Glutamatergic neuron (in vitro differentiated cells): ENCODE data around the gene CCBE1. TPM values are rescaled to one million over a fixed set of nuclear protein-coding genes. Genes with fewer than 3 reads are reported as not detected.

Experiments
- DNase-seq: peaks from one replicate; pipeline ENCODE4 v3.0.0; 2022
- H3K27ac Mint-ChIP-seq: one replicate; pipeline ENCODE4 v1.8.0; 2020; ENCODE audit warnings: mild to moderate bottlenecking, mixed read lengths, inconsistent platforms; ENCODE audit not compliant: unreplicated experiment
- H3K27me3 Mint-ChIP-seq: one replicate; pipeline ENCODE4 v1.8.0; 2020; ENCODE audit warnings: mild to moderate bottlenecking, moderate library complexity, mixed read lengths, inconsistent platforms; ENCODE audit not compliant: unreplicated experiment
- H3K36me3 Mint-ChIP-seq: one replicate; pipeline ENCODE4 v1.8.0; 2020; ENCODE audit warnings: mild to moderate bottlenecking, mixed read lengths, inconsistent platforms; ENCODE audit not compliant: unreplicated experiment
- H3K4me1 Mint-ChIP-seq: one replicate; pipeline ENCODE4 v1.8.0; 2020; ENCODE audit warnings: mild to moderate bottlenecking, low read depth, mixed read lengths, inconsistent platforms; ENCODE audit not compliant: unreplicated experiment
- H3K4me3 Mint-ChIP-seq: one replicate; pipeline ENCODE4 v1.8.0; 2020; ENCODE audit warnings: mild to moderate bottlenecking, mixed read lengths, inconsistent platforms; ENCODE audit not compliant: unreplicated experiment
- H3K9me3 Mint-ChIP-seq: one replicate; pipeline ENCODE4 v1.8.0; 2020; ENCODE audit warnings: mild to moderate bottlenecking, moderate library complexity, mixed read lengths, inconsistent platforms; ENCODE audit not compliant: unreplicated experiment
- total RNA-seq: library from RNA; stranded (reverse); fragmentation: NEBNext Ultra II Directional; extraction: Animal tissue kit (Norgen Biotek cat#: 25700); gene quantifications from one replicate; pipeline ENCODE4 v1.2.1, GENCODE V29; 2021; ENCODE audit not compliant: unreplicated experiment
- TF ChIP-seq, protein P1 (sequence below): fragments of 200-600 bp; sonication (generic); IDR thresholded peaks from one replicate; pipeline ENCODE4 v1.5.0; 2021; ENCODE audit not compliant: partially characterized antibody, unreplicated experiment

CCBE1 gene
- total RNA-seq, 1 donor from 2014 or later = 0.81 TPM

DNA sequence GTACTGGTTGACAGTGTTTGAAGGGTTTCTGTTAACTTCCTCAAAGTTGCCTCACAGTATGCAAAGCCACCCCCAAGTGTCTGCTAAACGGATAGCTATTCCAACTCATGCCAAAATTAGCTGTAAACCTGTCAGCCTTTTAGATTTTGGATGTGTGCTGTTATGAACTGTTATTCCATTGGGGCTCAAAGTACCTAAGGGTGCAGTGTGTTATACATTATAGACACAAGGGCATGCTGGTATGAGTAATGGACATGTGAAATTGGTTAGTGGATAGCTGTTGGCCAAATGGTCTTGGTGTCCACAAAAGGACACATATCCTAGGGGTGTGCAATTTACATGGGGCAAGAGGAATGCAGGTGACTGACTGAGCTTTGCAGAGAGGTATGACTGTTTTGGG lies 33.7 kb upstream of the CCBE1 start:
- Mint-ChIP-seq H3K9me3 (no peaks in the 10 kb centered on the region), H3K4me1 (no peaks in the 10 kb centered on the region), H3K27ac (no peak overlapping the region), H3K36me3 (no peaks in the 10 kb centered on the region), H3K4me3 (no peak overlapping the region), H3K27me3 (no peaks in the 10 kb centered on the region)
- TF ChIP-seq, protein P1, sequence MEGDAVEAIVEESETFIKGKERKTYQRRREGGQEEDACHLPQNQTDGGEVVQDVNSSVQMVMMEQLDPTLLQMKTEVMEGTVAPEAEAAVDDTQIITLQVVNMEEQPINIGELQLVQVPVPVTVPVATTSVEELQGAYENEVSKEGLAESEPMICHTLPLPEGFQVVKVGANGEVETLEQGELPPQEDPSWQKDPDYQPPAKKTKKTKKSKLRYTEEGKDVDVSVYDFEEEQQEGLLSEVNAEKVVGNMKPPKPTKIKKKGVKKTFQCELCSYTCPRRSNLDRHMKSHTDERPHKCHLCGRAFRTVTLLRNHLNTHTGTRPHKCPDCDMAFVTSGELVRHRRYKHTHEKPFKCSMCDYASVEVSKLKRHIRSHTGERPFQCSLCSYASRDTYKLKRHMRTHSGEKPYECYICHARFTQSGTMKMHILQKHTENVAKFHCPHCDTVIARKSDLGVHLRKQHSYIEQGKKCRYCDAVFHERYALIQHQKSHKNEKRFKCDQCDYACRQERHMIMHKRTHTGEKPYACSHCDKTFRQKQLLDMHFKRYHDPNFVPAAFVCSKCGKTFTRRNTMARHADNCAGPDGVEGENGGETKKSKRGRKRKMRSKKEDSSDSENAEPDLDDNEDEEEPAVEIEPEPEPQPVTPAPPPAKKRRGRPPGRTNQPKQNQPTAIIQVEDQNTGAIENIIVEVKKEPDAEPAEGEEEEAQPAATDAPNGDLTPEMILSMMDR = no peak
- no peak for DNase-seq

DNA sequence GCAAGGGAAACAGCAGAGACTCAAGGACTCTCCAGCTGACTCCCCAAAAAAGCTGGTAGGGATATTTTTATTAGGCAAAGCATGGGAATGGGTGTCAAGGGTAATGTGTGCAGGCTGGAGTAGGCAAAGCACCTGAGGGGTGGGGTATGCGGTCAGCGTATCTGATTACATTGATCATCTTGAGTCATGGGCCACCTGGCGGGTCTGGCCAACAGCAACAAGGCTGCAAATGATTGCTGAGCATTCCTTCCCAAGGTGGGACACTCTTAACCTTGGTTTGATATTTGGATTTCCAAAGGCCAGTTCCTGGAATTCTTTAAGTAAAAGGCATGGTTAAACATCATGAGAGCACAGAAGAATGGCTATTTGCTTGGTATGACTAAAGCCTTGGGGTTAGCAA lies 32.6 kb upstream of the CCBE1 start:
- Mint-ChIP-seq H3K9me3 (no peaks in the 10 kb centered on the region), H3K27me3 (no peaks in the 10 kb centered on the region), H3K4me1 (no peaks in the 10 kb centered on the region), H3K36me3 (no peaks in the 10 kb centered on the region), H3K4me3 (no peak overlapping the region), H3K27ac (no peak overlapping the region)
- TF ChIP-seq, protein P1 = no peak
- DNase-seq = no peak

DNA sequence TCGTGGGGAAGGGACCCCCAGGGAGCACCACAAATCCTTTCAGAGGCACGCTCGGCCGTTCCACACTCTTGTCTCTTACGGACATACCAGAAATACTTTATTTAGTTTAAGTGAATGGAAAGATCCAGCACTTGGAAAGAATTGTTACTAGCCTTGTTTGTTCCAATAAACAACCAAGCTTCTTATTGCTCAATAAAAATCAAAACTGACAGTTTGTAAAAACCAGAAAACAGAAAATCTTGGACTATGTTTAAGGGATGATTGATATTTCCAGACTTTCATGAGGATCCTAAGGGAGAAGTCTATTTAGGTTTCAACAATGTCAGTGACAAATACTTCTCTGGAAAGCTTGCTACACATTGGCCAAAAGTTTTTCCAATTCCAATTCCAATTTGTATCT lies 31.6 kb upstream of the CCBE1 start:
- H3K9me3 Mint-ChIP-seq = no peaks in the 10 kb centered on the region
- H3K36me3 Mint-ChIP-seq = no peaks in the 10 kb centered on the region
- no peaks in the 10 kb centered on the region for H3K27me3 Mint-ChIP-seq
- no peak overlapping the region for H3K27ac Mint-ChIP-seq
- TF ChIP-seq, protein P1 = no peak
- H3K4me1 Mint-ChIP-seq = no peaks in the 10 kb centered on the region
- H3K4me3 Mint-ChIP-seq = no peak overlapping the region
- DNase-seq = no peak

DNA sequence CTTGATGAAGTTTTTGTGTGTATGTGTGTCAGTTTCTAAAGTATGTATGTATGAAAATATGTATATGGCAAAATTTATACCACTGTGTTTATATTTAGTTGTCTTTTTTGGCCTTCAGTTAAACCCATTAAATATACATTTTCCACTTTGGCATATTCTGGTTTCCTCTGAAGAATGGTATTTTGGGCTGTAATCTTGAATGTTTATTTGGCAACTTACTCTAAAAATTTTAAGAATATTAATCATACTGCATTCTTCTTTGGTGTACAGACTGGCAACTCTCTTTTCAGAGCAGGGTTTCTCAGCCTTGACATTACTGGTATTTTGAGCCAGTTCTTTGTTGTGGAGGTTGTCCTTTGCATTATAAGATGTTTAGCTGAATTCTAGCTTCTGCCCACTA lies 27.9 kb upstream of the CCBE1 start:
- no peaks in the 10 kb centered on the region for H3K27me3 Mint-ChIP-seq
- no peak overlapping the region for H3K27ac Mint-ChIP-seq
- no peaks in the 10 kb centered on the region for H3K4me1 Mint-ChIP-seq

DNA sequence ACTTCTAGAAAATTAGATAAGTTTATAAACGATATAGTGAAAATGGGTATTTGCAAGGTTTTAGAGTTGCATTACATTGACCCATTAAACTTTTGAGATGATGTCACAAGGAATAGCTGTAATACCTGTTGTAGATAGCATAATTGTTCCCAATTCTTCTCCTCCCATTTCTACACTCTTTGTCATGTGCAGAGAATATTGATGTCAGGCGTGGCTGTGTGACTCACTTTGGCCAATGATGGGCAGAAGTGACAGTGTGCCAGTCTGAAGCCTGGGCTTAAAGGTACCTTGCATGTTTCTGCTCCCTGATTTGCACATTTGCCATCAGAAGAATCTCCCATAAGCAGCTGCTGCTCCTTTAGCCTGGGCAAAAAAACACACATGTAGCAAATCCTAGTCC lies 26.9 kb upstream of the CCBE1 start:
- H3K27ac Mint-ChIP-seq = no peak overlapping the region
- no peaks in the 10 kb centered on the region for H3K4me1 Mint-ChIP-seq
- no peak overlapping the region for H3K4me3 Mint-ChIP-seq
- H3K9me3 Mint-ChIP-seq = no peaks in the 10 kb centered on the region
- no peaks in the 10 kb centered on the region for H3K27me3 Mint-ChIP-seq
- no peak for DNase-seq
- no peaks in the 10 kb centered on the region for H3K36me3 Mint-ChIP-seq
- TF ChIP-seq, protein P1 = no peak

More for the DNA sequence above, 27.9 kb upstream of the CCBE1 start:
- Mint-ChIP-seq H3K4me3 (no peak overlapping the region), H3K9me3 (no peaks in the 10 kb centered on the region), H3K36me3 (no peaks in the 10 kb centered on the region)
- no peak for DNase-seq
- TF ChIP-seq, protein P1 = no peak
